Testis (tissue), 3 donors: ENCODE results near the gene CYP51A1. TPM values are rescaled to one million over a fixed set of nuclear protein-coding genes. Genes with fewer than 3 reads are reported as not detected.

Experiments
- DNase-seq: peaks from one replicate; pipeline ENCODE4 v3.0.0-alpha.2; 2019
- H3K27ac ChIP-seq, 2 donors: fragments of 200-600 bp; sonication (generic); one replicate each; pipeline ENCODE4 v1.5.1; 2019
- H3K27me3 ChIP-seq: fragments of 200-600 bp; sonication (generic); one replicate; pipeline ENCODE4 v1.5.1; 2019
- H3K36me3 ChIP-seq: fragments of 200-600 bp; sonication (generic); one replicate; pipeline ENCODE4 v1.5.1; 2017; ENCODE audit warnings: low read depth; ENCODE audit errors: missing control alignments
- H3K4me1 ChIP-seq: fragments of 200-600 bp; sonication (generic); one replicate; pipeline ENCODE4 v1.5.1; 2019
- H3K4me3 ChIP-seq, 2 donors: fragments of 200-600 bp; sonication (generic); one replicate each; pipeline ENCODE4 v1.5.1; 2017 to 2019
- H3K9me3 ChIP-seq: fragments of 200-600 bp; sonication (generic); one replicate; pipeline ENCODE4 v1.5.1; 2017
- CTCF ChIP-seq, 3 experiments: fragments of 450-650 bp in 2 of 3; fragments of 200-600 bp in 1 of 3; sonication (generic) in 1 of 3; IDR thresholded peaks; one replicate each; pipeline ENCODE4 v1.5.1; 2016 to 2019; ENCODE audit warnings: antibody characterized with exemption in 3 of 3, mild to moderate bottlenecking in 2 of 3, moderate library complexity in 1 of 3
- POLR2A ChIP-seq: fragments of 450-650 bp; IDR thresholded peaks from one replicate; pipeline ENCODE4 v1.6.1; 2017; ENCODE audit warnings: antibody characterized with exemption, mild to moderate bottlenecking, moderate library complexity
- WGBS, 2 donors: methylation state at CpG; one replicate each; pipeline ENCODE4 v1.1.5; 2018; 5-methylcytosine and 5-hydroxymethylcytosine counted together
- intact Hi-C: fragments of 100-400 bp; cut with DNase I; formaldehyde crosslinking; loops from one replicate; pipeline ENCODE4 v1.15.1; 2023; ENCODE audit warnings: low total_unique reads
- polyA plus RNA-seq: library from polyadenylated mRNA; stranded (reverse); fragments of 350-450 nt; fragmentation: Illumina TruSeq; extraction: RNeasy Lipid Tissue Mini Kit (QIAGEN cat#74804); gene quantifications from one replicate; pipeline ENCODE4 v1.2.3, GENCODE V29; 2014; ENCODE audit warnings: low read depth, low replicate concordance; ENCODE audit not compliant: insufficient read depth
- total RNA-seq, 2 donors: library from RNA; depleted of rRNA; stranded (reverse); fragments of >200 nt; gene quantifications; one replicate each; pipeline ENCODE4 v1.2.3, GENCODE V29; 2016

Gene CYP51A1
- total and polyA plus RNA-seq, 3 donors from 2014 or later = 138 to 147 (median 141) TPM

- intact Hi-C loops = no loop called here
- Histone ChIP-seq H3K4me1 (no peaks in the 10 kb centered on the region), H3K9me3 (no peaks in the 10 kb centered on the region), H3K27ac (no peak overlapping the region), H3K27me3 (no peaks in the 10 kb centered on the region), H3K4me3 (no peak overlapping the region), H3K36me3 (no peaks in the 10 kb centered on the region)
- no peak for TF ChIP-seq POLR2A
- TF ChIP-seq CTCF (IDR thresholded peaks at IDR 0.05) = no peak
- DNase-seq = no peak
- WGBS, 2 donors = 79 to 92% methylated on average over 1 of the region's 1 CpG
Measured at GRCh38 chr7:92161271-92161670, 27.0 kb upstream of the CYP51A1 start.

GRCh38 chr7:92158660-92159575 lies 24.6 kb upstream of the CYP51A1 start:
- H3K4me3 ChIP-seq = no peak overlapping the region
- intact Hi-C loops = no loop called here
- no peak overlapping the region for H3K27ac ChIP-seq
- no peak for DNase-seq
- no peaks in the 10 kb centered on the region for H3K9me3 ChIP-seq
- TF ChIP-seq CTCF (IDR thresholded peaks at IDR 0.05) = no peak
- no peak for TF ChIP-seq POLR2A
- no peaks in the 10 kb centered on the region for H3K27me3 ChIP-seq
- H3K4me1 ChIP-seq = no peaks in the 10 kb centered on the region
- no peaks in the 10 kb centered on the region for H3K36me3 ChIP-seq
- WGBS, 2 donors = 92 to 95% methylated on average over 3 of the region's 3 CpGs

GRCh38 chr7:92156990-92157389 lies 22.7 kb upstream of the CYP51A1 start:
- TF ChIP-seq CTCF (IDR thresholded peaks at IDR 0.05) (no peak), POLR2A (no peak)
- no peak for DNase-seq
- no peaks in the 10 kb centered on the region for H3K27me3 ChIP-seq
- intact Hi-C loops = no loop called here
- H3K4me1 ChIP-seq = no peaks in the 10 kb centered on the region
- H3K36me3 ChIP-seq = no peaks in the 10 kb centered on the region
- no peak overlapping the region for H3K4me3 ChIP-seq
- H3K27ac ChIP-seq = no peak overlapping the region
- H3K9me3 ChIP-seq = no peaks in the 10 kb centered on the region

GRCh38 chr7:92155108-92155739 lies 20.9 kb upstream of the CYP51A1 start:
- H3K9me3 ChIP-seq = no peaks in the 10 kb centered on the region
- intact Hi-C loops = no loop called here
- H3K27ac ChIP-seq = no peak overlapping the region
- H3K4me3 ChIP-seq = no peak overlapping the region
- no peaks in the 10 kb centered on the region for H3K27me3 ChIP-seq
- TF ChIP-seq POLR2A (no peak), CTCF (IDR thresholded peaks at IDR 0.05) (no peak)
- no peaks in the 10 kb centered on the region for H3K4me1 ChIP-seq
- H3K36me3 ChIP-seq = no peaks in the 10 kb centered on the region
- 93 to 96% methylated on average over 1 of the region's 1 CpG for WGBS, 2 donors
- DNase-seq = no peak
